HCT116 (cell line): Measurements from ENCODE around the gene PCMT1. TPM values are rescaled to one million over a fixed set of nuclear protein-coding genes. Genes with fewer than 3 reads are reported as not detected.

Source experiments
- ATAC-seq: fragments of 200-7000 bp; cut with Tn5 transposase; 2 replicates; pipeline ENCODE4 v1.9.1; 2020; ENCODE audit warnings: mild to moderate bottlenecking, moderate library complexity
- BruUV-seq: library from RNA; stranded (reverse); fragments of 400-500 nt; replicated peaks from 2 replicates; lab custom pipeline; 2021; lab: Mats Ljungman, UMichigan
- CTCF ChIA-PET: fragments of 300-600 bp; sonication (Branson Sonifier 250); formaldehyde crosslinking; loops from one replicate; lab custom pipeline; 2021; ENCODE audit warnings: antibody characterized with exemption; lab: Charles Lee
- POLR2A ChIA-PET: fragments of 300-600, 350-600 bp; sonication (Branson Sonifier 250); formaldehyde crosslinking; loops from one replicate; lab custom pipeline; 2021; ENCODE audit warnings: antibody characterized with exemption; lab: Charles Lee
- RAD21 ChIA-PET, 2 experiments: fragments of 300-600 bp; sonication (Branson Sonifier 250); formaldehyde crosslinking; loops; one replicate each; lab custom pipeline; 2023; ENCODE audit warnings: low total read pairs in 2 of 2; ENCODE audit not compliant: uncharacterized antibody in 2 of 2, unreplicated experiment in 2 of 2, low non-redundant PET in 1 of 2; lab: Charles Lee
- DNase-seq: peaks from one replicate; pipeline ENCODE4 v3.0.0-alpha.2; 2010; ENCODE audit warnings: low read depth, low spot score
- H2AFZ ChIP-seq: fragments of 200-600 bp; shearing (Covaris generic), sonication (generic); 2 replicates; pipeline ENCODE4 v1.6.1; 2017; ENCODE audit warnings: low read depth, mixed run types, mixed read lengths, antibody characterized with exemption, low read length; ENCODE audit not compliant: poor library complexity, severe bottlenecking
- H3K27ac ChIP-seq: 2 replicates; pipeline ENCODE4 v1.5.1; 2012; ENCODE audit warnings: low read depth, low read length
- H3K27me3 ChIP-seq: fragments of 200-600 bp; sonication (generic); 2 replicates; pipeline ENCODE4 v1.6.1; 2016; ENCODE audit warnings: mixed run types, low read length, mixed read lengths; ENCODE audit not compliant: insufficient read depth
- H3K36me3 ChIP-seq, 2 experiments: fragments of 200-500 bp in 1 of 2; fragments of 200-600 bp in 1 of 2; sonication (Bioruptor generic) in 1 of 2; sonication (generic) in 1 of 2; 2 replicates each; pipeline versions ENCODE4 v1.5.1 to v1.6.1; 2014 to 2016; ENCODE audit warnings: low read length in 2 of 2, inconsistent platforms in 1 of 2, mixed read lengths in 1 of 2, mixed run types in 1 of 2; ENCODE audit not compliant: insufficient read depth in 2 of 2, control insufficient read depth in 1 of 2
- H3K4me1 ChIP-seq, 2 experiments: fragments of 200-600 bp in 1 of 2; sonication (generic) in 1 of 2; 2 replicates each; pipeline versions ENCODE4 v1.5.1 to v1.6.1; 2012 to 2017; ENCODE audit warnings: low read length in 2 of 2, inconsistent platforms in 1 of 2, mild to moderate bottlenecking in 1 of 2, mixed read lengths in 1 of 2, mixed run types in 1 of 2, moderate library complexity in 1 of 2; ENCODE audit not compliant: insufficient read depth in 2 of 2, control insufficient read depth in 1 of 2
- H3K4me2 ChIP-seq: fragments of 200-600 bp; sonication (generic); 2 replicates; pipeline ENCODE4 v1.6.1; 2017; ENCODE audit warnings: mixed run types, low read length, mixed read lengths
- H3K4me3 ChIP-seq, 2 experiments: fragments of 200-600 bp in 1 of 2; sonication (generic) in 1 of 2; replicated peaks in 1 of 2; 2 replicates each; pipeline ENCODE4 v1.5.1; 2011 to 2016; ENCODE audit warnings: low read length in 2 of 2, control low read depth in 1 of 2, low read depth in 1 of 2, mild to moderate bottlenecking in 1 of 2, mixed read lengths in 1 of 2, mixed run types in 1 of 2
- H3K79me2 ChIP-seq: fragments of 200-600 bp; sonication (generic); 2 replicates; pipeline ENCODE4 v1.6.1; 2017; ENCODE audit warnings: mild to moderate bottlenecking, mixed run types, low read length, moderate library complexity, mixed read lengths; ENCODE audit not compliant: insufficient read depth
- H3K9ac ChIP-seq: fragments of 200-600 bp; sonication (generic); 2 replicates; pipeline ENCODE4 v1.6.1; 2016; ENCODE audit warnings: low read length, mixed read lengths
- H3K9me2 ChIP-seq: fragments of 200-600 bp; sonication (generic), shearing (Covaris generic); 2 replicates; pipeline ENCODE4 v1.6.1; 2017; ENCODE audit warnings: mixed run types, mild to moderate bottlenecking, moderate library complexity; ENCODE audit not compliant: insufficient read depth
- H3K9me3 ChIP-seq, 2 experiments: fragments of 200-500 bp in 1 of 2; fragments of 200-600 bp in 1 of 2; sonication (Bioruptor generic) in 1 of 2; sonication (generic) in 1 of 2; 2 replicates each; pipeline ENCODE4 v1.6.1; 2014 to 2017; ENCODE audit warnings: low read length in 2 of 2, mixed read lengths in 2 of 2, inconsistent platforms in 1 of 2, low read depth in 1 of 2, mild to moderate bottlenecking in 1 of 2, mixed run types in 1 of 2, moderate library complexity in 1 of 2; ENCODE audit not compliant: control insufficient read depth in 1 of 2, insufficient read depth in 1 of 2
- H4K20me1 ChIP-seq: fragments of 200-600 bp; sonication (generic), shearing (Covaris generic); 2 replicates; pipeline ENCODE4 v1.6.1; 2017; ENCODE audit warnings: mixed run types, mild to moderate bottlenecking, moderate library complexity; ENCODE audit not compliant: insufficient read depth
- CBX3 ChIP-seq: IDR thresholded peaks from 2 replicates; pipeline ENCODE4 v1.6.1; 2012; ENCODE audit warnings: low read depth
- CEBPB ChIP-seq: IDR thresholded peaks from 2 replicates; pipeline ENCODE4 v1.6.1; 2012; ENCODE audit warnings: low read depth
- EGR1 ChIP-seq: IDR thresholded peaks from 2 replicates; pipeline ENCODE4 v1.6.1; 2012; ENCODE audit warnings: low read depth
- ELF1 ChIP-seq: IDR thresholded peaks from 2 replicates; pipeline ENCODE4 v1.6.1; 2012; ENCODE audit warnings: low read depth, borderline replicate concordance
- EZH2 ChIP-seq: fragments of 200-600 bp; sonication (generic); IDR thresholded peaks from 2 replicates; pipeline ENCODE4 v1.6.1; 2017; ENCODE audit warnings: antibody characterized with exemption, mixed run types
- FOSL1 ChIP-seq: IDR thresholded peaks from 2 replicates; pipeline ENCODE4 v1.6.1; 2012; ENCODE audit warnings: low read depth
- JUND ChIP-seq: IDR thresholded peaks from 2 replicates; pipeline ENCODE4 v1.6.1; 2012
- POLR2A ChIP-seq: IDR thresholded peaks from 2 replicates; pipeline ENCODE4 v1.7.0; 2011; ENCODE audit warnings: borderline replicate concordance; ENCODE audit not compliant: insufficient read depth, insufficient read length; ENCODE audit errors: extremely low read depth
- POLR2AphosphoS5 ChIP-seq: IDR thresholded peaks from 2 replicates; pipeline ENCODE4 v1.6.1; 2011; ENCODE audit warnings: mild to moderate bottlenecking, low read depth, low read length, moderate library complexity
- RAD21 ChIP-seq: IDR thresholded peaks from 2 replicates; pipeline ENCODE4 v1.6.1; 2012; ENCODE audit warnings: low read depth, mild to moderate bottlenecking
- SP1 ChIP-seq: IDR thresholded peaks from 2 replicates; pipeline ENCODE4 v1.6.1; 2012; ENCODE audit warnings: low read depth
- SRF ChIP-seq: IDR thresholded peaks from 2 replicates; pipeline ENCODE4 v1.6.1; 2012; ENCODE audit warnings: low read depth
- YY1 ChIP-seq: IDR thresholded peaks from 2 replicates; pipeline ENCODE4 v1.6.1; 2011; ENCODE audit warnings: low read length, low read depth, moderate library complexity, mild to moderate bottlenecking; ENCODE audit not compliant: insufficient replicate concordance; ENCODE audit errors: extremely low read depth
- ZFX ChIP-seq: fragments of 450-650 bp; IDR thresholded peaks from 2 replicates; pipeline ENCODE4 v1.6.1; 2017
- ZNF274 ChIP-seq: fragments of 200-500 bp; sonication (Bioruptor generic); IDR thresholded peaks from 2 replicates; pipeline ENCODE4 v1.6.1; 2014; ENCODE audit warnings: mild to moderate bottlenecking, low read depth, low read length, inconsistent platforms
- intact Hi-C: fragments of 100-400 bp; cut with micrococcal nuclease; formaldehyde crosslinking; loops from 2 replicates; pipeline ENCODE4 v1.10.0; 2022
- total RNA-seq: library from RNA; stranded (reverse); gene quantifications from one replicate; pipeline ENCODE4 v1.2.1, GENCODE V29; 2021; ENCODE audit not compliant: unreplicated experiment
- TF ChIP-seq, protein P1 (sequence below): IDR thresholded peaks from 2 replicates; pipeline ENCODE4 v1.6.1; 2012
- TF ChIP-seq, protein P2 (sequence below): IDR thresholded peaks from 2 replicates; pipeline ENCODE4 v1.6.1; 2012
- TF ChIP-seq, protein P3 (sequence below): IDR thresholded peaks from 2 replicates; pipeline ENCODE4 v1.6.1; 2012; ENCODE audit warnings: low read depth
- TF ChIP-seq, protein P4 (sequence below), 3 experiments: fragments of 200-600 bp in 1 of 3; sonication (generic) in 1 of 3; IDR thresholded peaks in 2 of 3; conservative IDR thresholded peaks in 1 of 3; 2 replicates each; pipeline ENCODE4 v1.5.1; 2012 to 2017; ENCODE audit warnings: low read depth in 2 of 3, low read length in 2 of 3, antibody characterized with exemption in 1 of 3, borderline replicate concordance in 1 of 3, control low read depth in 1 of 3, mild to moderate bottlenecking in 1 of 3, mixed read lengths in 1 of 3, mixed run types in 1 of 3, moderate library complexity in 1 of 3; ENCODE audit not compliant: insufficient read depth in 1 of 3
- TF ChIP-seq, protein P5 (sequence below): IDR thresholded peaks from 2 replicates; pipeline ENCODE4 v1.6.1; 2011; ENCODE audit warnings: mild to moderate bottlenecking, low read length, moderate library complexity; ENCODE audit not compliant: insufficient replicate concordance; ENCODE audit errors: extremely low read depth

Gene PCMT1
- total RNA-seq, 1 experiment from 2014 or later = 86.9 TPM

DNA sequence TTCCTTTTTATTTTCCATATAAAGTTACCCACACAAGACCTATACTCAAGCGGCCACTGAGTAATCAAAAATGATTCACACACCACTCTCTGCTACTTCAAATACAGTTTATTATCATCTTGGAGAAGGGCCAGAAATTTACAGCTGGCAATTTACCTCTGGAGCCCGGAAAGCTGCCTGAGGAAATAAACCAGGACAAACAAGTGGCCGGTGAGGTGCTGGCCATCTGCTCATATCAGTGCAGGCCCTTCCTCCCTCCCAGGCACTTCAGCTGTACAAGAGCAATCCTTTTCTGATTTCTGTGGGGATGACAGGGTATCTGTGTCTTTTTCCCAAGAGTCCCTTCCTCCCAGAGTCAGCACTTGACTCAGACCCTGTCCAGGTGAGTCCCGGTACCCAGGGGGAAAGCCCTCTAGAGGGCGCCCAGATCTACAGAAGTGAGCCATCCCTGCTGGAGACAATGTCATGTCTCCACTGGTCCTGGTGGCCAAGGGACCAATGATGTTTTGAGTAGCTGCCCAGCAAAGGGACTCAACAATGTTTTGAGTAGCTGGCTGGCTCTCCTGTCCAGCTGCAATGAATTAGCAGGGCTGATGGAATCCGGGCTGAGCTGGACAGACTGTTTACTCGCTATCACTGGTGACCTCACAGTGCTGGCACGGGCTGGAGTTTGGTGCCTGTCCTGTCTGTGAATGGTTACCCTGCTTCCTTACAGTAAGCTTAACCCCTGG is 91.0 kb downstream of the PCMT1 start:
- H3K4me2 ChIP-seq = peak overlapping the region; percentile 10; the same call in 1 of the 2 replicates
- ChIA-PET POLR2A (no interaction called here), RAD21 (interaction anchor here in 1 of 2 experiments (1.0 to 1.1 kb wide), 2 partner anchors 23 to 61 kb away, joined by 3 to 5 read pairs; partner anchors contain the start of gene LRP11), CTCF (interaction anchor here (0.6 to 1.5 kb wide), 13 partner anchors 10 to 89 kb away, joined by 3 to 6 read pairs (median 3); partner anchors contain the start of genes LRP11 and RAET1E)
- H3K27me3 ChIP-seq = no peaks in the 10 kb centered on the region
- ATAC-seq (peak; percentile 99), DNase-seq (peak; percentile 68)
- no peaks in the 10 kb centered on the region for H3K9me3 ChIP-seq
- intact Hi-C loops = loop anchor here (1.0 to 10.0 kb wide), 4 partner anchors 24 to 974 kb away; partner anchors contain the start of genes LRP11 and RAET1E
- no peaks in the 10 kb centered on the region for H4K20me1 ChIP-seq
- no peak overlapping the region for H3K27ac ChIP-seq
- H3K4me3 ChIP-seq = no peak overlapping the region
- no peaks in the 10 kb centered on the region for H3K79me2 ChIP-seq
- peaks cover 19 to 36% of the 10 kb centered on the region in 2 experiments for H3K4me1 ChIP-seq
- H2AFZ ChIP-seq = no peak overlapping the region
- H3K9ac ChIP-seq = no peak overlapping the region
- no TSS peak for BruUV-seq
- no peaks in the 10 kb centered on the region for H3K9me2 ChIP-seq
- no peaks in the 10 kb centered on the region for H3K36me3 ChIP-seq
- TF ChIP-seq ZNF274 (no peak), ZFX (no peak), POLR2AphosphoS5 (no peak), RAD21 (peak; percentile 96), JUND (no peak), EGR1 (no peak), SRF (no peak), YY1 (peak; percentile 52), POLR2A (no peak), ELF1 (no peak), FOSL1 (no peak), CBX3 (no peak), EZH2 (no peak), SP1 (no peak), CEBPB (no peak)
- TF ChIP-seq, protein P1, sequence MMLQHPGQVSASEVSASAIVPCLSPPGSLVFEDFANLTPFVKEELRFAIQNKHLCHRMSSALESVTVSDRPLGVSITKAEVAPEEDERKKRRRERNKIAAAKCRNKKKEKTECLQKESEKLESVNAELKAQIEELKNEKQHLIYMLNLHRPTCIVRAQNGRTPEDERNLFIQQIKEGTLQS = no peak
- TF ChIP-seq, protein P2, sequence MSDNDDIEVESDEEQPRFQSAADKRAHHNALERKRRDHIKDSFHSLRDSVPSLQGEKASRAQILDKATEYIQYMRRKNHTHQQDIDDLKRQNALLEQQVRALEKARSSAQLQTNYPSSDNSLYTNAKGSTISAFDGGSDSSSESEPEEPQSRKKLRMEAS = no peak
- TF ChIP-seq, protein P3, sequence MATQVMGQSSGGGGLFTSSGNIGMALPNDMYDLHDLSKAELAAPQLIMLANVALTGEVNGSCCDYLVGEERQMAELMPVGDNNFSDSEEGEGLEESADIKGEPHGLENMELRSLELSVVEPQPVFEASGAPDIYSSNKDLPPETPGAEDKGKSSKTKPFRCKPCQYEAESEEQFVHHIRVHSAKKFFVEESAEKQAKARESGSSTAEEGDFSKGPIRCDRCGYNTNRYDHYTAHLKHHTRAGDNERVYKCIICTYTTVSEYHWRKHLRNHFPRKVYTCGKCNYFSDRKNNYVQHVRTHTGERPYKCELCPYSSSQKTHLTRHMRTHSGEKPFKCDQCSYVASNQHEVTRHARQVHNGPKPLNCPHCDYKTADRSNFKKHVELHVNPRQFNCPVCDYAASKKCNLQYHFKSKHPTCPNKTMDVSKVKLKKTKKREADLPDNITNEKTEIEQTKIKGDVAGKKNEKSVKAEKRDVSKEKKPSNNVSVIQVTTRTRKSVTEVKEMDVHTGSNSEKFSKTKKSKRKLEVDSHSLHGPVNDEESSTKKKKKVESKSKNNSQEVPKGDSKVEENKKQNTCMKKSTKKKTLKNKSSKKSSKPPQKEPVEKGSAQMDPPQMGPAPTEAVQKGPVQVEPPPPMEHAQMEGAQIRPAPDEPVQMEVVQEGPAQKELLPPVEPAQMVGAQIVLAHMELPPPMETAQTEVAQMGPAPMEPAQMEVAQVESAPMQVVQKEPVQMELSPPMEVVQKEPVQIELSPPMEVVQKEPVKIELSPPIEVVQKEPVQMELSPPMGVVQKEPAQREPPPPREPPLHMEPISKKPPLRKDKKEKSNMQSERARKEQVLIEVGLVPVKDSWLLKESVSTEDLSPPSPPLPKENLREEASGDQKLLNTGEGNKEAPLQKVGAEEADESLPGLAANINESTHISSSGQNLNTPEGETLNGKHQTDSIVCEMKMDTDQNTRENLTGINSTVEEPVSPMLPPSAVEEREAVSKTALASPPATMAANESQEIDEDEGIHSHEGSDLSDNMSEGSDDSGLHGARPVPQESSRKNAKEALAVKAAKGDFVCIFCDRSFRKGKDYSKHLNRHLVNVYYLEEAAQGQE = no peak
- TF ChIP-seq, protein P4, sequence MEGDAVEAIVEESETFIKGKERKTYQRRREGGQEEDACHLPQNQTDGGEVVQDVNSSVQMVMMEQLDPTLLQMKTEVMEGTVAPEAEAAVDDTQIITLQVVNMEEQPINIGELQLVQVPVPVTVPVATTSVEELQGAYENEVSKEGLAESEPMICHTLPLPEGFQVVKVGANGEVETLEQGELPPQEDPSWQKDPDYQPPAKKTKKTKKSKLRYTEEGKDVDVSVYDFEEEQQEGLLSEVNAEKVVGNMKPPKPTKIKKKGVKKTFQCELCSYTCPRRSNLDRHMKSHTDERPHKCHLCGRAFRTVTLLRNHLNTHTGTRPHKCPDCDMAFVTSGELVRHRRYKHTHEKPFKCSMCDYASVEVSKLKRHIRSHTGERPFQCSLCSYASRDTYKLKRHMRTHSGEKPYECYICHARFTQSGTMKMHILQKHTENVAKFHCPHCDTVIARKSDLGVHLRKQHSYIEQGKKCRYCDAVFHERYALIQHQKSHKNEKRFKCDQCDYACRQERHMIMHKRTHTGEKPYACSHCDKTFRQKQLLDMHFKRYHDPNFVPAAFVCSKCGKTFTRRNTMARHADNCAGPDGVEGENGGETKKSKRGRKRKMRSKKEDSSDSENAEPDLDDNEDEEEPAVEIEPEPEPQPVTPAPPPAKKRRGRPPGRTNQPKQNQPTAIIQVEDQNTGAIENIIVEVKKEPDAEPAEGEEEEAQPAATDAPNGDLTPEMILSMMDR (IDR thresholded peaks at IDR 0.05 in 2 of 3, conservative IDR thresholded peaks at IDR 0.05 in 1 of 3; ENCODE audit: borderline replicate concordance in 1 of 3, insufficient read depth in 1 of 3, low read depth in 2 of 3, low read length in 2 of 3) = peak; percentile 84 to 93 (median 92)
- TF ChIP-seq, protein P5, sequence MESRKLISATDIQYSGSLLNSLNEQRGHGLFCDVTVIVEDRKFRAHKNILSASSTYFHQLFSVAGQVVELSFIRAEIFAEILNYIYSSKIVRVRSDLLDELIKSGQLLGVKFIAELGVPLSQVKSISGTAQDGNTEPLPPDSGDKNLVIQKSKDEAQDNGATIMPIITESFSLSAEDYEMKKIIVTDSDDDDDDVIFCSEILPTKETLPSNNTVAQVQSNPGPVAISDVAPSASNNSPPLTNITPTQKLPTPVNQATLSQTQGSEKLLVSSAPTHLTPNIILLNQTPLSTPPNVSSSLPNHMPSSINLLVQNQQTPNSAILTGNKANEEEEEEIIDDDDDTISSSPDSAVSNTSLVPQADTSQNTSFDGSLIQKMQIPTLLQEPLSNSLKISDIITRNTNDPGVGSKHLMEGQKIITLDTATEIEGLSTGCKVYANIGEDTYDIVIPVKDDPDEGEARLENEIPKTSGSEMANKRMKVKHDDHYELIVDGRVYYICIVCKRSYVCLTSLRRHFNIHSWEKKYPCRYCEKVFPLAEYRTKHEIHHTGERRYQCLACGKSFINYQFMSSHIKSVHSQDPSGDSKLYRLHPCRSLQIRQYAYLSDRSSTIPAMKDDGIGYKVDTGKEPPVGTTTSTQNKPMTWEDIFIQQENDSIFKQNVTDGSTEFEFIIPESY = no peak
